GM12874 (cell line): ENCODE results near the gene ANO1.

ENCODE experiments used
- CTCF ChIP-seq: IDR thresholded peaks from 2 replicates; pipeline ENCODE4 v1.5.1; 2011; ENCODE audit warnings: low read depth, mild to moderate bottlenecking, control low read depth, low read length, moderate library complexity; ENCODE audit not compliant: insufficient read depth

Gene ANO1

GRCh38 chr11:70032943-70033710 lies 45.0 kb upstream of the ANO1 start:
- TF ChIP-seq CTCF: no peak

- no peak for TF ChIP-seq CTCF
Observed at GRCh38 chr11:70033711-70034070, 44.4 kb upstream of the ANO1 start.

GRCh38 chr11:70034740-70035365 lies 43.3 kb upstream of the ANO1 start:
- TF ChIP-seq CTCF: no peak

GRCh38 chr11:70036971-70037882 lies 40.9 kb upstream of the ANO1 start:
- TF ChIP-seq CTCF: no peak

- TF ChIP-seq CTCF: no peak
Observed at GRCh38 chr11:70038034-70038834, 39.9 kb upstream of the ANO1 start.

- no peak for TF ChIP-seq CTCF
Observed at GRCh38 chr11:70040452-70040851, 37.7 kb upstream of the ANO1 start.
